Liver (tissue), 9 donors: ENCODE measurements around the gene TMEM141. TPM values are rescaled to one million over a fixed set of nuclear protein-coding genes. Genes with fewer than 3 reads are reported as not detected.
A peak's percentile ranks its signal among the peaks of the same experiment; 100 is the strongest.

ENCODE experiments used
- DNase-seq: peaks from one replicate; pipeline ENCODE4 v3.0.0-alpha.2; 2017; ENCODE audit warnings: low spot score
- H3K27ac ChIP-seq, 2 donors: one replicate each; pipeline ENCODE4 v1.7.0; 2013; ENCODE audit warnings: inconsistent platforms in 2 of 2, low read length in 2 of 2, control low read depth in 1 of 2, low read depth in 1 of 2, mild to moderate bottlenecking in 1 of 2
- H3K27me3 ChIP-seq, 4 donors: one replicate each; pipeline versions ENCODE4 v1.6.1 to v1.7.0; 2013; ENCODE audit warnings: low read length in 3 of 4, inconsistent platforms in 1 of 4, mild to moderate bottlenecking in 1 of 4, moderate library complexity in 1 of 4; ENCODE audit not compliant: control insufficient read depth in 4 of 4, insufficient read depth in 4 of 4
- H3K36me3 ChIP-seq, 4 donors: one replicate each; pipeline versions ENCODE4 v1.6.1 to v1.7.0; 2013; ENCODE audit warnings: low read length in 3 of 4, mild to moderate bottlenecking in 3 of 4, low read depth in 1 of 4, moderate library complexity in 1 of 4; ENCODE audit not compliant: control insufficient read depth in 4 of 4, insufficient read depth in 3 of 4
- H3K4me1 ChIP-seq, 4 donors: one replicate each; pipeline versions ENCODE4 v1.6.1 to v1.7.0; 2013; ENCODE audit warnings: low read length in 3 of 4, mild to moderate bottlenecking in 3 of 4, moderate library complexity in 1 of 4; ENCODE audit not compliant: control insufficient read depth in 4 of 4, insufficient read depth in 4 of 4
- H3K4me3 ChIP-seq, 3 donors: one replicate each; pipeline versions ENCODE4 v1.6.1 to v1.7.0; 2013; ENCODE audit warnings: low read length in 3 of 3, control low read depth in 1 of 3, low read depth in 1 of 3, mild to moderate bottlenecking in 1 of 3
- H3K9ac ChIP-seq, 2 donors: one replicate each; pipeline ENCODE4 v1.7.0; 2013; ENCODE audit warnings: low read length in 2 of 2, mild to moderate bottlenecking in 2 of 2, moderate library complexity in 2 of 2, control low read depth in 1 of 2, low read depth in 1 of 2
- H3K9me3 ChIP-seq, 4 donors: one replicate each; pipeline versions ENCODE4 v1.6.1 to v1.7.0; 2013; ENCODE audit warnings: low read length in 3 of 4; ENCODE audit not compliant: control insufficient read depth in 4 of 4
- ATF3 ChIP-seq: IDR thresholded peaks from 2 replicates; pipeline ENCODE4 v1.6.1; 2016; ENCODE audit warnings: antibody characterized with exemption
- EGR1 ChIP-seq, 2 donors: IDR thresholded peaks; 2 replicates each; pipeline ENCODE4 v1.6.1; 2016 to 2018; ENCODE audit warnings: antibody characterized with exemption in 2 of 2, low read depth in 2 of 2
- FOXA1 ChIP-seq: IDR thresholded peaks from 2 replicates; pipeline ENCODE4 v1.6.1; 2016; ENCODE audit warnings: antibody characterized with exemption
- FOXA2 ChIP-seq: IDR thresholded peaks from 2 replicates; pipeline ENCODE4 v1.6.1; 2016; ENCODE audit warnings: antibody characterized with exemption
- GABPA ChIP-seq, 2 donors: IDR thresholded peaks in 1 of 2; conservative IDR thresholded peaks in 1 of 2; 2 replicates each; pipeline ENCODE4 v1.6.1; 2016; ENCODE audit warnings: antibody characterized with exemption in 2 of 2, mild to moderate bottlenecking in 1 of 2, moderate library complexity in 1 of 2
- HNF4A ChIP-seq, 2 donors: conservative IDR thresholded peaks; 2 replicates each; pipeline ENCODE4 v1.6.1; 2016; ENCODE audit warnings: antibody characterized with exemption in 2 of 2, mild to moderate bottlenecking in 2 of 2
- HNF4G ChIP-seq: IDR thresholded peaks from 2 replicates; pipeline ENCODE4 v1.6.1; 2016; ENCODE audit warnings: antibody characterized with exemption
- JUND ChIP-seq, 2 donors: IDR thresholded peaks; 2 replicates each; pipeline ENCODE4 v1.6.1; 2016; ENCODE audit warnings: antibody characterized with exemption in 2 of 2
- MAX ChIP-seq: IDR thresholded peaks from 2 replicates; pipeline ENCODE4 v1.6.1; 2016; ENCODE audit warnings: antibody characterized with exemption
- NR2F2 ChIP-seq: IDR thresholded peaks from 2 replicates; pipeline ENCODE4 v1.6.1; 2016; ENCODE audit warnings: antibody characterized with exemption
- RAD21 ChIP-seq, 2 donors: IDR thresholded peaks; 2 replicates each; pipeline ENCODE4 v1.6.1; 2016; ENCODE audit warnings: antibody characterized with exemption in 2 of 2, mild to moderate bottlenecking in 2 of 2
- REST ChIP-seq: IDR thresholded peaks from 2 replicates; pipeline ENCODE4 v1.6.1; 2016; ENCODE audit warnings: antibody characterized with exemption, mild to moderate bottlenecking
- RXRA ChIP-seq, 2 donors: IDR thresholded peaks; 2 replicates each; pipeline ENCODE4 v1.6.1; 2017 to 2018; ENCODE audit warnings: antibody characterized with exemption in 2 of 2, mild to moderate bottlenecking in 1 of 2
- SP1 ChIP-seq: IDR thresholded peaks from 2 replicates; pipeline ENCODE4 v1.6.1; 2018; ENCODE audit warnings: antibody characterized with exemption, mild to moderate bottlenecking
- TAF1 ChIP-seq: conservative IDR thresholded peaks from 2 replicates; pipeline ENCODE4 v1.6.1; 2016; ENCODE audit warnings: antibody characterized with exemption, mild to moderate bottlenecking
- YY1 ChIP-seq: IDR thresholded peaks from 2 replicates; pipeline ENCODE4 v1.6.1; 2016; ENCODE audit warnings: antibody characterized with exemption, mild to moderate bottlenecking
- whole genome bisulfite sequencing: extraction: QIAGEN DNeasy Blood & Tissue Kit; methylation state at CpG from one replicate; pipeline ENCODE4 v1.1.7; 2013; 5-methylcytosine and 5-hydroxymethylcytosine counted together
- polyA plus RNA-seq, 2 donors: library from polyadenylated mRNA; stranded (reverse) in 1 of 2; unstranded in 1 of 2; fragments of 200-250 nt in 1 of 2; fragments of >200 nt in 1 of 2; fragmentation: Nextera tagmentation in 1 of 2; extraction: Ambion mirVana in 1 of 2; gene quantifications; one replicate each; pipeline versions ENCODE4 v1.2.1 to v1.2.3, GENCODE V29; 2013 to 2015
- total RNA-seq, 2 donors: library from RNA; depleted of rRNA; stranded (reverse); fragments of >200 nt; gene quantifications; one replicate each; pipeline ENCODE4 v1.2.3, GENCODE V29; 2014
- TF ChIP-seq, protein P1 (sequence below): IDR thresholded peaks from 2 replicates; pipeline ENCODE4 v1.6.1; 2016; ENCODE audit warnings: antibody characterized with exemption
- TF ChIP-seq, protein P2 (sequence below): fragments of 150-350 bp; IDR thresholded peaks from 2 replicates; pipeline ENCODE4 v1.5.1; 2017; ENCODE audit warnings: improper control_type of control experiment, low read depth, low read length; ENCODE audit not compliant: missing input control
- donor health status: healthy.
- donor health status: healthy.
- donor health status: healthy.
- donor health status: healthy.
- donor health status: healthy.

Gene TMEM141
- 10 to 100 TPM; 32.2 to 58.9 TPM for total RNA-seq
- polyA plus RNA-seq: 10 to 100 TPM; 73.6 to 74.7 TPM

DNA sequence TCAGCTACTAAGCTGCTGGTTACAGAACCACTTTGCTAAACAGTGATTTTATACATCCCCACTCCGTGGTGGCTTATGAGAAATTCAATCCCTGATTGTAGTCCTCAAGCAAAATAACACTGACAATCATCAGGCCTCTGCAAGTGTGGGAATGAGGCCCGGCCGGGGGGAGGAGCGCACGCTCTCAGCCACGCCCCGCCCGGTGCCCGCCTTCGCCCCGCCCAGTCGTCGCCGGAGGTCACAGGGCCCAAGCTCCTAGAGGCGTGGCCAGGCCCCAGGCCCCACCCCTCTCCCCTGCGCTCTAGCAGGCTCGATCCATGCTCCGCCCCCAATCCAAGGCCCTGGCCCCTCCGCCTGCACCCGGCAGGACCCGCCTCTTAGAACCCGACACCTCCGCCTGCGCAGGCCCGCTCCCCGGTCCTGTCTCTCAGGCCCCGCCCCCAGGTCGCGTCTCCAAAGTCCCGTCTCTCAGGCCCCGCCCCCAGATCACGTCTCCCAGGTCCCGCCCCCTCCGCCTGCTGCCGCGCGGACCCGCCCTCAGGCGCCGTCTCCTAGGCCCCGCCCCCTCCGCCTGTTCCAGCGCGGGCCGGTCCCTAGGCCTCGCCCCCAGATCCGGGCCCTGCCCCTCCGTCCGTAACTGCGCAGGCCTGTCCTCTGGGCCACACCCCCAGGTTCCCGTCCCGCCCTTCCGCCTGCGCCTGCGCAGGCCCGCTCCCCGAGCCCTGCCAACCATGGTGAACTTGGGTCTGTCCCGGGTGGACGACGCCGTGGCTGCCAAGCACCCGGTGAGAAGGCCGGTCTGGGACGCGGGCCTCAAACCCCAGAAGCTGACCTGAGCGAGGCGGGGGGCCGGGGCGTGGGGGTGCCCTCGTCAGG lies at the start of gene TMEM141:
TMEM141 (plus strand) TSS at position 705 of the 876 bp plus-strand sequence; CDS start at position 732, 27 bp downstream.
- no peaks in the 10 kb centered on the region for H3K9me3 ChIP-seq
- H3K27me3 ChIP-seq: no peaks in the 10 kb centered on the region
- H3K4me1 ChIP-seq: peaks cover 6 to 62% (median 51%) of the 10 kb centered on the region in 4 donors
- H3K4me3 ChIP-seq: peak within 1 kb of the TSS; percentile 67 to 78 (median 75)
- H3K36me3 ChIP-seq: peaks cover 0 to 2% (median under 1%) of the 10 kb centered on the region in 4 donors
- under 1% methylated on average over 70 of the region's 70 CpGs for WGBS
- peak; percentile 100 for DNase-seq
- H3K9ac ChIP-seq: peak within 1 kb of the TSS; percentile 60 to 76
- TF ChIP-seq, protein P1, sequence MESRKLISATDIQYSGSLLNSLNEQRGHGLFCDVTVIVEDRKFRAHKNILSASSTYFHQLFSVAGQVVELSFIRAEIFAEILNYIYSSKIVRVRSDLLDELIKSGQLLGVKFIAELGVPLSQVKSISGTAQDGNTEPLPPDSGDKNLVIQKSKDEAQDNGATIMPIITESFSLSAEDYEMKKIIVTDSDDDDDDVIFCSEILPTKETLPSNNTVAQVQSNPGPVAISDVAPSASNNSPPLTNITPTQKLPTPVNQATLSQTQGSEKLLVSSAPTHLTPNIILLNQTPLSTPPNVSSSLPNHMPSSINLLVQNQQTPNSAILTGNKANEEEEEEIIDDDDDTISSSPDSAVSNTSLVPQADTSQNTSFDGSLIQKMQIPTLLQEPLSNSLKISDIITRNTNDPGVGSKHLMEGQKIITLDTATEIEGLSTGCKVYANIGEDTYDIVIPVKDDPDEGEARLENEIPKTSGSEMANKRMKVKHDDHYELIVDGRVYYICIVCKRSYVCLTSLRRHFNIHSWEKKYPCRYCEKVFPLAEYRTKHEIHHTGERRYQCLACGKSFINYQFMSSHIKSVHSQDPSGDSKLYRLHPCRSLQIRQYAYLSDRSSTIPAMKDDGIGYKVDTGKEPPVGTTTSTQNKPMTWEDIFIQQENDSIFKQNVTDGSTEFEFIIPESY: no peak
- TF ChIP-seq MAX: peak; percentile 24
- TF ChIP-seq RXRA (IDR thresholded peaks at IDR 0.05): no peak
- peak; percentile 4 for TF ChIP-seq REST
- no peak for TF ChIP-seq ATF3
- TF ChIP-seq SP1: peak; percentile 88
- no peak for TF ChIP-seq TAF1
- TF ChIP-seq, protein P2, sequence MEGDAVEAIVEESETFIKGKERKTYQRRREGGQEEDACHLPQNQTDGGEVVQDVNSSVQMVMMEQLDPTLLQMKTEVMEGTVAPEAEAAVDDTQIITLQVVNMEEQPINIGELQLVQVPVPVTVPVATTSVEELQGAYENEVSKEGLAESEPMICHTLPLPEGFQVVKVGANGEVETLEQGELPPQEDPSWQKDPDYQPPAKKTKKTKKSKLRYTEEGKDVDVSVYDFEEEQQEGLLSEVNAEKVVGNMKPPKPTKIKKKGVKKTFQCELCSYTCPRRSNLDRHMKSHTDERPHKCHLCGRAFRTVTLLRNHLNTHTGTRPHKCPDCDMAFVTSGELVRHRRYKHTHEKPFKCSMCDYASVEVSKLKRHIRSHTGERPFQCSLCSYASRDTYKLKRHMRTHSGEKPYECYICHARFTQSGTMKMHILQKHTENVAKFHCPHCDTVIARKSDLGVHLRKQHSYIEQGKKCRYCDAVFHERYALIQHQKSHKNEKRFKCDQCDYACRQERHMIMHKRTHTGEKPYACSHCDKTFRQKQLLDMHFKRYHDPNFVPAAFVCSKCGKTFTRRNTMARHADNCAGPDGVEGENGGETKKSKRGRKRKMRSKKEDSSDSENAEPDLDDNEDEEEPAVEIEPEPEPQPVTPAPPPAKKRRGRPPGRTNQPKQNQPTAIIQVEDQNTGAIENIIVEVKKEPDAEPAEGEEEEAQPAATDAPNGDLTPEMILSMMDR: no peak
- no peak for TF ChIP-seq EGR1 (IDR thresholded peaks at IDR 0.05; ENCODE audit: low read depth in 2 of 2)
- no peak for TF ChIP-seq JUND (IDR thresholded peaks at IDR 0.05)
- no peak for TF ChIP-seq HNF4G
- TF ChIP-seq RAD21 (IDR thresholded peaks at IDR 0.05): peak; percentile 21 to 22
- TF ChIP-seq FOXA1: no peak
- peak in 1 of 2 donors; percentile 79 for TF ChIP-seq GABPA (IDR thresholded peaks at IDR 0.05 in 1 of 2, conservative IDR thresholded peaks at IDR 0.05 in 1 of 2)
- no peak for TF ChIP-seq NR2F2
- no peak for TF ChIP-seq HNF4A (conservative IDR thresholded peaks at IDR 0.05)
- peak; percentile 66 for TF ChIP-seq YY1
- no peak for TF ChIP-seq FOXA2
- peak within 1 kb of the TSS; percentile 91 to 92 for H3K27ac ChIP-seq
